NCI-H1417 treated with DMSO at 0.1 percent for 48 hours (cell line): ENCODE results near the gene SQSTM1.
"Not testable (repeated sequence)": the region's sequence is repeated elsewhere in the genome, so short reads cannot be mapped to it uniquely, and the experiment has no call there.

Source experiments
- DNase-seq: peaks from one replicate; lab custom pipeline; 2025; lab: John Stamatoyannopoulos, UW

SQSTM1 gene

DNA sequence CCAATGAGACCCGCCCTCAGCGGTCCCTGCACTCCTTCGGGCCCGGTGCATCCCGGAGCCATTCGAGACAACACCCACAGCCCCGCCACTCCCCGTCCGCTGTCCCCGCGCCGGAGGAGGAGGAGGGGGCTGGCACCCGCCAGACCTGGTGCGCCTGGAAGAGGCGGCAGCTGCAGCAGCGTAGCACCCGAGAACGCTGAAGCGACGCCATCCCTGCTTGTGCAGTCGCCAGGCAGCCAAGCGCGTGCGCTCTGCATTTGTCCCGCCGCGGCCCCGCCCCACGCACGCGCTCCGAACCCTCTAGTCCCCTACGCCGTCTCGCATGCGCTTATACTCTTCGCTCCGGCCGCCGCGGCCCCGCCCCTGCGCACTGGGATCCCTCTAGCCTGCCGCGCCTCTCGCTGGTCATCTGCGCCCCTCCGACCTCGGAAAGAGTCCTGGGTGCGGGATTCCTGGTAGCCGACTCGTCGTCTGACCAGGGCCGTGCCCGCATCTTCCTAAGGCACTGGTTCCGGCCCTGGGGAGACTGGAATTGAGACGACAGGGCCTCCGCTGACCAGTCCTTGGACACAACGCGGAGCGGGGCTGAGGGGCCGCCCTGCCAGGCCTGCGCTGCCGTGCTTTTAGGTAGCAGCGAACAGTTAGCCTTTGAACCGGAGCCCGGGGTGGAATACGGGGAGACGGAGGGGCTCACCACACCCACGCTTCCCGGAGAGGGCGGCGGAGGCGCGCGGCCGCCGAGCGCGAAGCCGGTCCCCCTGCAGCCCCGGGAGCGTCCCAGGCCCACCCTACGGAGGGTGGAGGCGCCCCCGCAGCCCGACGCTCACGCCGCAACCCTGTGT, 38.1 kb downstream of the SQSTM1 start, which contains the start of gene MRNIP:
TSS of gene MRNIP (minus strand) at position 232 of the 842 bp plus-strand sequence. CDS start at position 211, 21 bp downstream.
- DNase-seq, result peak; percentile 70

DNA sequence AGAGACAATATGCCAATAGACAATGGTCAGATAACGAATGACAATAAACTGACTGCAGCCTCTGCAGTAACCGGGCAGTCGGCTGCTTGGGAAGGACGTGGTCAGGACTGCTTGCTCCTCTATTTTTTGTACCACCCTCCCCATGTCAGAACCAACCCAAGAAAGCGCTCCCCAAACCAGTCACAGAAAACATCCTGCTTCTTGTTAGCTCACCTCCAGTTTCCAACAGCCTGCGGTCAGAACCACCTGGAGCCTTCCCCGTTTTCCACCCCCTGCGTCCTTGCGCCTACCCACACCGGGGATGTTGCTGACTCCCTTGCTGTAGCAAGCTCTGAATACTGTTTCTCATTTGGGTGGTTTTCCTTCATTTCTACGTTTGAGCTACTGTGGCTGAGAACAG, 39.6 kb downstream of the SQSTM1 start:
- DNase-seq, result no peak

DNA sequence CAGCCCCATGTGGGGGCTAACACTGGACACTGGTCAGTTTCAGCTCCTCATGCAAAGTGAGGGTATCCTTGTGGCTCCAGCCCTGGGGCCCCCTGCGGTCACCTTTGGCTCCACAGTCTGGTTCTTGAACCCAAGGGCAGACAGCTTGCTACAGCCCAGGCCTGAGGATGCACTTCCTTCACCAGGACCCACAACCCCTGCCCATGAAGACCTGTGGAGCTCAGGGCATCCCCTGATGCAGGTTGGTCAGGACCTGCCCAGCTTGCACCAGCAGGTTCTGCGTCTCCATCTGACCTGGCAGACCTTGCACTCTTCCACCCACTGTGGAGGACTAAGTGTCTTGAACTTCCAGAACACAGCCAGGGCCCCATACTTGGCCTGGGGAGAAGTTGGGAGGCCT, 41.6 kb downstream of the SQSTM1 start:
- no peak for DNase-seq

DNA sequence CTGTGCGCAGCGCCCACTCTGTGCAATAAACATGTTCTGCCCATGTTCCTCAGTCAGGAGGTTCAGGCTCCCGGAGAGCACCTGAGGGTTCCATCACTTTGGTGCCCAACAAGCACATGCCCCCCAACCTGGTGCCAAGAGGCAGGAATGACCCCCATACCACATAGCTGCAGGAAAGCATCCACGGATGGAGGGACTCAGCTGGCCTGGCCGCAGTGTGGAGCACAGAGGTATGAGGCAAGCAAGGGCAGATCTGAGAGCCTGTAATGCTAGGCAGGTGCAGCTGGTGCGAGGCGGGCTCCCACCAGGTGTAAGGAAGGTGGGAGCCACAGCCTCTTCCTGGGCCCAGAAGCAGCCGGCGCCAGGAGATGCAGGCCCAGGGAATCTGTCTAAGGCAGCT, 42.2 kb downstream of the SQSTM1 start:
- no peak for DNase-seq

DNA sequence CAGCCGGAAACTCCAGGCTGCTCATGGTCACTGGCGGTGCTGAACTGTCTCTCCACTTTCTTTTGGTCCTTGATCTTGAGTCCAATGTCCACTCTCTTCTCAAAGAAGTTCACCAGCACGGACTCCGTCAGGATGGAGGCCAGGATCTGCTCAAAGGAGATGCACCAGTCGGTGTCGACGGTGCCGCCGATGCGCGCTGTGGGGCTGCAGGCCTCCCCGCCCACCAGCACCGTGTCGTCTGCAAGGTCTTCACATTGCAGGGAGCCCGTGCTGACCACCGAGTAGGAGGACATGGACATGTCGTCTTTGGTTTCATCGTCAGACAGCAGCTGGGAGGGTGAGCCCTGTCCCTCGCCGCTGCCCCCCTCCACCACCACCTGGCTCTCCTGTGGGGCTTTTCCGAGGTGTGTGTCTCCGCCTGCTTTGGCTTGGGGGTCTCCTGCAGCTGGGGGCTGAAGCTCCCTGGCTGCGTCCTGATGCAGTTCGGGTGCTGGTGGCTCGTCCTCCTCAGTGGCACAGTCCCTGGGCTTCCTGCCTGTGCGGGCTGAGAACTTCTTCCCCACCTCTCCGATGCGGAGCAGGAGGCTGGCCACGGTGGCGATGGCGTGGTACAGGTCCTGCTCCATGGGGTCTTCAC, 42.9 kb downstream of the SQSTM1 start:
- DNase-seq, result no peak

DNA sequence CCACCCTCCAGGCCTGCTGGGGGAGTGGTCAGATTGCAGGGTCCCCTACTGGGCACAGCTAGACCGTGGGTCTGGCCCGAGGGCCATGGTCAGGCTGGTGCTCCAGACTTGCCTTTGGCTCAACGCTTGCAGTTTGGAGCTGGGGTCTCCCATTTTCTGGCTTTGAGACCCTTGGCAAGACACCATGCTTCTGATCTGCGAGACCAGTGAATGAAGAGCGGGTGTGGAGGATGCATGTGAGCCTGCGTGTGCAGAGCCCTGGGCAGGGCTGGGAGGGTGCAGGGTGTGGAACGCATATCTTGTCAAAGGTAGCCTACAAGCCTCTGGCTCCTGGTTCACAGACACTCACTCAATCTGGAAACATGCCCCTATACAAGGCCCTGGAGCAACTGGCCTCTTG, 44.0 kb downstream of the SQSTM1 start:
- DNase-seq, result no peak

DNA sequence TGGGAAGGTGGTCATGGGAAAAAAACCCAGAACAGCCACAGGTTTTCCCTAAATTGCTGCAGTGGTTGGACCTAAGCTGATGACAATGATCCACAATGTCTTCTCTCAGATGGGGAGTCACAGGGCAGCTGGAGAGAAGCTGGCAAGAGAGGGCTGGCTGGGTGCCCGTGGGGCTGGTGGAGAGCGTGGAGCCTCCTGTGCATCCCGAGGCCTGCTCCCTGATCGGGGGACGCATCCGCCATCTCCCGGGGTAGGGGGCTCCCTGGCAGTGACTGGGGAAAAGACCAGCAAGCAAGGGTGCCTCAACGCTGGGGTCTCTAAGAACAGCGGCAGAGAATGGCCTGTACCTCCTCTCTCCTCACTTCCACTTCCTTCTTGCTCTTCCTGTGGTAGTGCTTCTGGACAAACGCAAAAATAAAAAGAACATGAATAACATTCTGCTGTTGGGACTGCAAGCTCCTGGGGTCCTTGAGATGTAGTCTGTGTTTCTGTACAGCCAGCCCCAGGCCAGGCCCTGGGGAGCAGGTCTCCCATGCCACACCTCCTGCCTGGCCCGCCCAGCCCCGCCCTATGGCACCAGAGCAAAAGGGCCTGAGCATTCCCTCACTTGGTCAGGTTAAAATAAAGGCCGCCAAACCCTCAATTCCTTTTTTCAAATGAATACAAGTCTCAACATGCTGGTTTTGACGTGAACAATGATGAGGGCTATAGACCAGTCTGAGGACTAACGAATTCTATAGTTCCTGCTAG, 45.0 kb downstream of the SQSTM1 start:
- DNase-seq, result no peak

DNA sequence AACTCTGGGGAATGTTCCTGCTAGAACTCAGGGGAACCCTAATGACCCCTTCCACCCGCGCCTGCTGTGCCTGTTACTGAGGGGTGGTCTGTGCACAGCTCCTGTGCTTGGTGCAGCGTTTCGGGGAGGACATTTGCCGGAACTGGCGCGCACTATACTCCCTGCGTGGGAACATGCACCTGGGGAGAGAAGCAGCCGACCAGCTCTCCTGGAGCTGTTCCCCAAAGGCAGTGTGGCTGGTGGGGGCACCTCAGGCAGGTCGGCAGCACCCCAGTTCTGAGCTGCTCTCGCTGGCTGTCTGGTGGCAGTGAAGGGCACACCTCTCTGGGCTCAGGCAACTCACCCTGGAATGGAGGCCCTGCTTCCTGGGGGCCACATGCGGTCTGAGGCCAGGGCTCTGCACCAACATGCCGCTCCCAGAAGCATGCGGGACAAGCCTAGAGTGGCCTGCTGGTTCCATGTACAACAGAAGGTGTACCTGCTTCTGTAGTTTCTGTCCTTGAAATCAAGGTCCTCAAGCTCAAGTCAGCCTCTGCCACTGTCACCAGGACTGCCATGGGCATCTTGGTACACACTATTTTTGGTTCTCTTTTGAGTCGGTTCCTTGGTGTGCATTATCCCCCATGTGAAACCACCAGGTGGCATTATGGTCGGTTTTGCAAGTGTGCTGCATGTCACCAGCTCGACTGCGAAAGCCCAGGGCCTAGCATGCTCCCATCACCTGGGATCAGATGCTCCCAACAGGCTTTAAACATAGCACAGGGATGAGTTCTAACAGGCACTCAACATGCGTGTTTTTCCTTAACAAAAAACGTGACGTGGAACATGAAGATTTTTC, 45.8 kb downstream of the SQSTM1 start:
- DNase-seq, result no peak

DNA sequence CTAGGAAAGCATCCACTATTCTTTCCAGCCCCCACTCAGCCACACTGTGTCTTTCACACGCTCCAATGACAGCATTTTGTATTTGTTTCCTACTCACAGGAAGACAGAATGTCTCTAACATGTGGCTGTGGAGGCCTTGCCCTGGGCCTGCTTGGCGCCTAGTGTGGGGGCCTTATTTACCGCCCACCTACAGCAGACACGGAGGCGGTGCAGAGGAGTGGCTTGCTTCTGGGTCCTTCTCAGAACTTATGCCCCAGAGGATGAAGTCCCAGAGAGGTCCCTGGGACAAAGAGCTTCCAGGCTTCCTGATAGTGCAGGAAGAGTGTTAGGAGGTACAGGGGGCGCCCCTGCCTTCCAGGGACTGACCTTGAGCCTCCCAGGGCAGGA, 46.4 kb downstream of the SQSTM1 start:
- DNase-seq, result no peak

DNA sequence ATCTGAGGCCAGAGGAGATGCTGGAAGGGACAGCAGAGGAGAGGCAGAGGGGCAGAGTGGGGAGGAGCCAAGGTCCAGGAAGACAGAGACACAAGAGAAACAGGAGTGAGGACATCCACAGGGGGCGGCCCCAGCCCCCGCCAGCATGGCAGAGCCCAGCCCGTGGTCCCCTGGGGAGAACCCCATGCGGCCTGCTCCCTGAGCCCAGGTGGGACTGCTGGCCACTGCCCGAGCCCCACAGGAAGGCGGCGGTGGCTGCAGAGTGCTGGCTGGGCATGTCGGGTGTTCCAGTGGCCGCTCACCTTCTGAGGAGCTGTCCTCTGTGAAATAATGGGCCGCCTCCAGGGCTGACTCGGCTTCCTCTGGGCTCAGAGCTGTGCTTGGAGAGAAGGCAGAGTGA, 46.8 kb downstream of the SQSTM1 start:
- no peak for DNase-seq

DNA sequence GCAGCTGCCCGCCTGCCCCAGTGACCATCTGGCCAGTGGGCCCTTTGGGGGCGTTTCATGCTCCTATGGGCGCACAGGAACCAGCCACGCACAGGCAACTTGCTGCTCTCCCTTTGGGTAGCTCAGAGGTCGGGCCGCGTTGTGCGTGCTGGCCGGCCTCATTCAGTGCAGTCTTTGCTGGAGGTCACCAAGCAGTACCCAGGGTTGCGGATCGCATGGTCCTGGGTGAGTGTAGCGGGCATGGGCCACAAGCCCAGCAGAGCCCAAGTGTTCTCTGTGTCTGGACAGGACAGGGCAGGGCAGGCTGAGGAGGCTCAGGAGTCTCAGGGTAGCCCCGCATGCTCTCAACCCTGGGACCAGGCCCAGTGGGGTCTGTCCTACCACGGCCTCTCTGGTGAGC, 47.8 kb downstream of the SQSTM1 start:
- DNase-seq, result no peak

DNA sequence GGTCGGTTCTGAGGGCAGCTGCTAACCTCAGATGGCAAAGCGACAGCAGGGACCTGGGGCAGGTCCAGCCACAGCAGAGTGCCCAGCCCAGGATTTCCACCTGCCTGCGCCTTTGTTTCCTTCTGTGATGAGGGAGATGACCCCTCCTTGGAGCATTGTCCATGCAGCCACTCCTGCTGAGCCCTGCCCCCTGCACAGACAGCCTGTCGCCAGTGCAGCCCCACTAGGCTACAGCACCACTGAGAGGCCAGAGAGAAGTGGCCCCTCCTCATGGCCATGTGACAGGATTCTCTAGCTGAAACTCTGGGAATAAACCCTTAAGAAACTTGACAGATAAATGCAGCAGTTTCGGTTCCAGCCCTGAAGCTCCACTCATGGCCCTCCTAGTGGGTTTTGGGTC, 48.4 kb downstream of the SQSTM1 start:
- DNase-seq, result no peak

DNA sequence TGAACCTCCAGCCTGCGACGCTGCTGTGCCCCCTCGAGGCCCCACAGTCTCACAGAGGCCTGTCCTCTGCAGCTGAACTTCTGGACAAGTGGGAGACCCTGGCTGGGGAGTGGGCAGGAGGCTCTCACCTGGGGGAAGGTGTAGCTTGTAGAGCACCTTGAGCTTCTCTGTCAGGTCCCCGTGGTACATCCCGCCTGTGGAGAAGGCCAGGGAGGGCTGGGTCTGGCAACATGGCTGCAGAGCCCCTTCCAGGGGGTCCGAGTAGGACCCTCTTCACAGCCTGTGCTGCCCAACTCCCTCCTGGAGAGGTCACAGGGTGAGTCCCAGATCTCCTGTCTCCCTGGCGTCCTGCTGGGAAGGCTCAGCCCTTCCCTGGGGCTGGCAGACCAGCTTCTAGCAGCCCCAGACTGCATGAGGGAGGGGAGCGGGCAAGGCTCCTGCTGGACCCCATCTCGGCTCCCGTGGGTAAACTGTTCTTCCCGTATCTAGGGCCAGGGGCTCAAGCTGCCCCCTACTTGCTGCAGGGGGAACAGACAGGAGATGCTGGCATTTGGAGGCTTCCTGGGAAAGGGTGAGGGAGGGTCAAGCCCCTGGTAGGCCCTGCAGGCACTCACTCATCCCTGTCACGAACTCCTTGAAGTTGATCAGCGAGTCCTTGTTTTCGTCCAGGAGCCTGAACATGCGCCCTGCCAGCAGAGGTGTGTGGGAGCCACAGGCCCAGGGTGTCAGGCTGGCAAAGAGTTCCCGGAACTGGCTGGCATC, 49.1 kb downstream of the SQSTM1 start:
- DNase-seq, result no peak

DNA sequence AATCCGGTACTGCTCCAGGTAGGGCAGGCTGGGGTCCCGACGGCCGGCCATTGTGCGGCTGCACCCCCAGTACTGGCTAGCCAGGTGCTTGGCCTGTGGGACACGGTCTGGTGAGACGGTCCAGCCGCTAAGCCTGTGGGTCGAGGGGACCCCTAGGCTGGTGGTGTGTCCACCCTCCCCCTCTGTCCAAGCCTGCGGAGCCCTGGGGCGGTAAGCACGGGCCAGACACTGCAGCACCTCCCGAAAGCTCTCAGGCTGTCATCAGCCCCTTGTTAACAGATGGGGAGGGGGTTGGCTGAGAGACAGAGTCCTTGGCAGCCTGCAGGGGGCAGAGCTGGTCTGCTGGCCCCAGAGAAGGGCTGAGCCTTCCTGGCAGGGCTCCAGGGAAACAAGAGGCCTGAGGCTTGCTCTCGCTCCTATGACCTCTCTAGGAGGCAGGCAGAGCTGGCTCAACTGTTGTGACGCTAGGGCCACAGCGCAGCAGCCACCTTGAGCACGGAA, 49.7 kb downstream of the SQSTM1 start:
- no peak for DNase-seq

DNA sequence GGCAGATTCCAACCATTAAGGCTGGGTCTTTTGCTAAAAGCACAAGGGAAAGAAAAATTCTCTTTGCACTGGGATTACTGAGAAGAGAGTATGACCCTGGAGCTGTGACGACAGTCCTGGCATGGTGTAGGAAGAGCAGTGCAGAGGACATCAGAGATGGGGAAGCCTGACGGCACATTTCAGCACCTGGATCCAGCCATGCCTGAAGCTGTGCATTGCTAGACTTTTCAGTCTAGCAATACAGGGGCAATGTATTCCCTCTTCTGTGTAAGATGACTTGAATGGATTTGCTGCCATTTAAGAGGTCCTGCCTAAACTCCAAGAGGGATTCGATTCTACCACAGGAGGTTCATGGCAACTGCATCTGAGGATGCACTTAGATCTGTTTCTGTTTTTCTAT, 50.2 kb downstream of the SQSTM1 start:
- DNase-seq, result no peak

DNA sequence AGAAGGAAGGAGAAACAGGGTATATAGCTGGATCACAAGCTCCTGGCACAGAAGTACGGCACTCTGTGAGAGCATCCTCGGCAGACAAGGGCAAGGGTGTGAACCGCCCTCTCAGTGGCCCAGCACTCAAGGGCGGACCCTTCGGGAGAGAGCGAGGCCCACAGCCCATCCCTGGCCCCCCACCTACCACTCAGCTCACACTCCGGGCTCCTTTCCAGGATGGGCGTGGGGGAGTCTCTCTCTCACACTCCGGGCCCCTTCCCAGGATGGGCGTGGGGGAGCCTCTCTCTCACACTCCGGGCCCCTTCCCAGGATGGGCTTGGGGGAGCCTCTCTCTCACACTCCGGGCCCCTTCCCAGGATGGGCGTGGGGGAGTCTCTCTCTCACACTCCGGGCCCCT, 50.8 kb downstream of the SQSTM1 start:
- DNase-seq, result not testable (repeated sequence)

DNA sequence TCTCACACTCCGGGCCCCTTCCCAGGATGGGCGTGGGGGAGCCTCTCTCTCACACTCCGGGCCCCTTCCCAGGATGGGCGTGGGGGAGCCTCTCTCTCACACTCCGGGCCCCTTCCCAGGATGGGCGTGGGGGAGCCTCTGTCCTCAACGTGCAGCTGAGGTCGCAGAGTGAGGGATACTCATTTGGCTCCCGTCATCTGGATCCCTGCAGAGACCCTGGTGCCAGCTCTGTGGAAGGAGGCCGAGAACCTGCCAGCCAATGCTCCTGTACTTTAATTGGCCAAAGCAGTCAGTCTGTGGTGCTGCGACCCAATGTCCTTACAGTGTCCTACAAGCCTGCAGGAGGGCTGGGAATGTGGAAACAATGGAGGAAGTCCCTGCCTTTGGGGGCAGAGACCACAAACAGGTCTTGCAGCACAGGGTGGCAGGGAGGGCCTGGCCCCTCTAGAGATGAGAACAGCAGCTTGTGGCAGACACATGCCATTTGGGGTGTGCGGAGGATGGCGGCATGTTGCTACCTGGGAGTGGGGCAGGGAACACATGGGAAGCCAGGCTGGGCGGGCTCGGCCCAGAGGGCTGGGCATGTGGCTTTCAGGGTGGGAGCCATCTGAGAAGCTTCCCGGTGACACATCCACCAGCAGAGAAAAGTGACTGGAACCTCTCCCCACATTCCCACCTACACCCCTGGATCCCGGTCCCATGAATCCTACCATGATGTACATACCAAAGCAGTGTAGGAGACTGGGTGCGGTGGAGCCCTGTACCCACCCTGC, 51.5 kb downstream of the SQSTM1 start:
- DNase-seq, result no peak

DNA sequence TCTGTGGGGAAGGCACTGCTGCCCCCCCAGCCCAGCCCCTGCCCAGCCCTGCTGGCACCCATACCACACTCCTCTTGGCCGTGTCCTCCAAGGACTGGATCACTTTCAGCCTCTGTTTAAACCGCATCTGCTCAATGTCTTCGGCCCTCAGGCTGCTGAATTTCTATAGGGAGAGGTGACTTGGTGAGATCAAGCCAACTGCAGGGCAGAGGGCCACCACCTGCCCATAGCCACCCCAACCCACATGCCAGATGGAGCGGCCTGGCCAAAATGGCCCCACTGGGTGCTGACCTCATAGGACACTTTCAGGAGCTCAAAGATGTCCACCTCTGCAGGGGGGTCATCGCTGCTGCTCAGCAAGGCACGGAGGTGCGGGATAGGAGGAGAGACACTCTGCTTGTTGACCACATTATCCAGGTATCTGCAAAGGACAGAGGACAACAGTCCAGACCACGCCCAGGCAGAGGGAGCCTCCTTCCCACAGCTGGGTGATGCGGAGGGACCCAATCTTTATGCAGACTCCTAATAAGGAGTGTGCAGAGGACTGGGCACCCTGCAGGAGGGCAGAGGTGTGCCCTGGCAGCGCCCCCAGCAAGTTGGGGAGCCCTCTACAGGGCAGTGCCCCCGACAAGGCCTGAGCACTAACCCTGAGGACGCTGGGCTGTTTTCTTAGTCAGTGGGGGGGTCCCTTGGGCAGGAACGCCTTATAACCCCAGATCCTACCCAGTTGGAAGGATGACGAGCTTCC, 52.3 kb downstream of the SQSTM1 start:
- DNase-seq, result no peak

DNA sequence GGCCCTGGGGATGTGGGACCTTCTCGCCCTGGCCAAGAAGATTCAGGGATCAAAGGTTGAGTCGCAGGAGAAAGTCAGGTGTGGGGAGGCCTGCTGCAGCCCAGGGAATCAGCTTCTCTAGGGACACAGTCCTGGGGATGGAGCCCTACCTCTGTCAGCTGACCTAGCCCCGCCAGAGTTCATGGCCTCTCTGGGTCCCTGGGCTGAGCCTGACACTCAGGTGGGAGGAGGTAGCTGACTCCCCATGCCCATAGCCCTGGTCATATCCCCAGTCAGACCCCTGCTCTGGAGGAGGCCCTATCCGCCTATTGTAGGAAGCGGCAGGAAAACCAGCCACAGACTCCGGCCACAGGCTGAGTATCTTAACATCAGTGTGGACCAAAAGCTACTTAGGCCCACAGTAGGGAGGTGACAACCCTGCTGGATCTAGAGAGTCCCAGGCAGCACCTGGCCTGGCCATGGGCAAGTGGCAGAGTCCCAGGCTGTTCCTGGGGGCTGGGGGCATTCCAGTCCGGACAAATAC, 52.9 kb downstream of the SQSTM1 start:
- no peak for DNase-seq
